OCI-M1 (cell line): ENCODE data around the gene ADISSP.

Experiments
- DNase-seq: peaks from one replicate; lab custom pipeline; 2025; lab: John Stamatoyannopoulos, UW

ADISSP gene

DNA sequence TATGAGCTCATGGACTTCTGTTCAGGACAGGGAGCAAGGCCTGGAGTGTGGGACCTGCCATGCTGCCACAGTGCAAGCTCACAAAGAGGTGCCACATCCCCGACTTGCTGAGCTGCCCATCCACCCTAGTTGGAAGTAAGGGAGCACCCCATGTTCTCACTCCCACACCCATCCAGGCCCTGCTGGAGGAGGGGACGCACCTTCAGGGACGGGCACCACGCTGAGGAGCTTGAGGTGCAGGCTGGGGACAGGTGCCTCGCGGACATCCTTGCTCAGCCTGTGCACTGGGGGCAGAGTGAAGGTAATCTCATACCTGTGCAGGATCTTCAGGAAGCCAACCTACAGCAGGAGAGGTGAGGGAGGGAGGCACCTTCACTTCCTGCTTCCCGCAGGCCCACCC, 12.3 kb downstream of the ADISSP start:
- no peak for DNase-seq

DNA sequence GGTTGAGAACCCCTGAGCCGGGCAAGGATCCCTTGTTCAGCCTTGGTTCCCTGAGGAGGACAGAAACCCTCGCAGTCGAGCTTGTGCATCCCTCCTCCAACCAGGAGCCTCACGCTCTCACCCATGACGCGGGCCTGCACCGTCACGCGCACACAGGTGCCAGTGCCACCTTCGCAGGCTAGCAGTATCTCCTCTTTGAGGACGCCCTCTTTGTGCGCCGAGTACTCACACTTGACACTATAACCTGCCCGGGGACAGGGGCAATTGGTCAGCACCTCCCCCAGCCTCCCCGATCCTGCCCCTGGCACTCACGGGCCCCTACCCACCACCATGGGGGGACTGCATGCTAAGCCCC, 13.3 kb downstream of the ADISSP start:
- DNase-seq = no peak

DNA sequence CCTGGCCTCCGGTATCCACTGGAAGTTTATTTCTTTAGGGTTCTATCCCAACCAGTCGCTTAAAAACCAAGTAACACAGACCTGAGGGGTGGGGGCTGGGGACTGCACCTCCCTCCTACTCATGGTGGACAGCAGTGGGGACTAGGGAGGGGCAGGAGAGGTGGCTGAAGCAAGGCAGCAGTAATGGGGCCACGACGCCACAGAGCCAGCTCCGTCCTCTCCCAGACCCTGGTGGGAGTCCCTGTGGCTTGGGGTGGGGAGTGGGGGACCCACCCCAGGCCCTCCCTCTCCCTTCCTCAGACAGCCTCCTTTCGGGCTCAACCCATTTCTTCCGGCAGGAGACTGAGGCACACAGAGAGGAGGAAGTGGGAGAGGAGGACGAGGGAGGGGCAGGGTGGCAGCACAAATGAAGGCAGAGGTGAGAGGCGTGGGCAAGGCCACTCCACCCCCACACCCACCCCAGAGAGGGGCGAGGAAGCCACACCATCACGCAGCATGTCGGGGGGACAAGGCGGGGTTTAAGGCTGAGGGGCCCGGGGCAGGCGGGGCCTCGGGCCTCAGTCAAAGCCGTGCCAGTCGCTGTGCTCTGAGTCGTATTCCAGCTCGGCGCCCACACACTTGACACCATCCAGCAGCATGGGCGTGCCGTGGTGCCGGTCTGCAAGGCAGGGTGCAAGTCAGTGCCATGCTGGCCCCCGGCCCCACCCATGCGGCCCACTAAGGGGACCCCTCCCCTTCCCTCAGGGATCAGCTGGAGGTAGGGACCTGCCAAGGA, 13.9 kb downstream of the ADISSP start:
- DNase-seq = no peak

DNA sequence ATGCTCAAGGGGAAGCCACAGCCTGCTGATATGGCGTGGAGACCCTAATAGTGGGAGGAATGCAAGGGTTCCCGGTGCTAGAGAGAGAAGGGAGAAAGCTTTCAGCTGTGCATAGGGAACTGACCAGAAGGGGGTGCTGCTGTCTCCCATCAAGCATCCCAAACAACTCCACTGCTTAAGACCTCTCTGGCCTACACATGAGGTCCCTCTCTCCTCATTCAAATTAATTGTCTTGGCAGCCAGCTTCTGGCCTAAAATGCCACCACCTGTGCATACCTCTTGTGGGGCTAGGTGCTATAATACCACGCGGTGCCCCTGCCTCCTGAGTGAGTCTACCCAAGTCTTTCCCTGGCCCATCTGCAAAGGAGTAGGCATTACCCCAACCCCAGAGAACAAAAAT, 14.5 kb downstream of the ADISSP start:
- peak; percentile 77 for DNase-seq

DNA sequence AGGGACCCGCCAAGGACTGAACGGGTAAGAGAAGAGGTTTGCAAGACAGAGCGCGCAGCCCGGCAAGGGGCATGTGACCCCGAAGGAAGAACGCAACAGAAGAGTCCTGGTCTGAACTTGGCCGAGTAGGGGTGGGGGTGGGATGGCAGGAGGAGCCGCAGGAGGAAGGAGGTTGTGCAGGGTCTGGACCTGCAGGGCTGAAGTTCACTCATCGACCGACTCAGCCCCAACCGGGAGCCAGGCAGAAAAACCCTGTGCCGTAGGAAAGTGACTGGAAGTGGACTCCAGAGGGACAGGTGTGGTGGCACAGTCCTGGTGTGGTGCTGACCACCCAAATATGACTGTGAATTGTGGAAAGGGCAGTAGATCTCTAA, 15.2 kb downstream of the ADISSP start:
- DNase-seq = no peak

DNA sequence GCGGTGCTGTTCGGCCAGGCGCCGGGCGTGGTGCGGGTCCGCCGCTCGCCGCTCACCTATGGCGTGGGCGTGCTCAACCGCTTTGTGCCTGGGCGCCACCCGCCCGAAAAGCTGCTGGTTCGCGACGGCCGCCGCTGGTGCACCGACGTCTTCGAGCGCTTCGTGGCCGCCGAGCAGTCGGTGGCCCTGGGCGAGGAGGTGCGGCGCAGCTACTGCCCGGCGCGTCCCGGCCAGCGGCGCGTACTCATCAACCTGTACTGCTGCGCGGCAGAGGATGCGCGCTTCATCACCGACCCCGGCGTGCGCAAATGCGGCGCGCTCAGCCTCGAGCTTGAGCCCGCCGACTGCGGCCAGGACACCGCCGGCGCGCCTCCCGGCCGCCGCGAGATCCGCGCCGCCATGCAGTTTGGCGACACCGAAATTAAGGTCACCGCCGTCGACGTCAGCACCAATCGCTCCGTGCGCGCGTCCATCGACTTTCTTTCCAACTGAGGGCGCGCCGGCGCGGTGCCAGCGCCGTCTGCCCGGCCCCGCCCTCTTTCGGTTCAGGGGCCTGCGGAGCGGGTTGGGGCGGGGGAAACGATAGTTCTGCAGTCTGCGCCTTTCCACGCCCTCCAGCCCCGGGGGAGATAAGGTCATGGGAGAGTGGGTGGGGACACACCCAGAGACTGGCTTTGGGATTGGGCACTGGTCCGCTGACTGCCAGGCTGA, 15.7 kb downstream of the ADISSP start:
- peak; percentile 90 for DNase-seq

DNA sequence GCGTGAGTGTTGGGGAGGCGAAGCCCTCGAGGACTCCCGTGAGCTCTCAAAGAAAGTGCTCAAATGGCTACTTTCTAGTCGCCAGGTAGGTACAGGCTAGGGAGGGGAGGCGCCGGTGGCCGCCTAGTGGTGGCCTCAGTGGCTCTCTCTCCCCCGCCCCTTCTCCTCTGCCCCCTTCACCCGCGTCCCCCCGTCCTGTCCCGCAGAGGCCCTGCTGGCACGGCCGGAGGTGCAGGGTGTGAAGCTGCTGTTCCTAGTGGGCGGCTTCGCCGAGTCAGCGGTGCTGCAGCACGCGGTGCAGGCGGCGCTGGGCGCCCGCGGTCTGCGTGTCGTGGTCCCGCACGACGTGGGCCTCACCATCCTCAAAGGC, 16.3 kb downstream of the ADISSP start:
- DNase-seq = no peak

DNA sequence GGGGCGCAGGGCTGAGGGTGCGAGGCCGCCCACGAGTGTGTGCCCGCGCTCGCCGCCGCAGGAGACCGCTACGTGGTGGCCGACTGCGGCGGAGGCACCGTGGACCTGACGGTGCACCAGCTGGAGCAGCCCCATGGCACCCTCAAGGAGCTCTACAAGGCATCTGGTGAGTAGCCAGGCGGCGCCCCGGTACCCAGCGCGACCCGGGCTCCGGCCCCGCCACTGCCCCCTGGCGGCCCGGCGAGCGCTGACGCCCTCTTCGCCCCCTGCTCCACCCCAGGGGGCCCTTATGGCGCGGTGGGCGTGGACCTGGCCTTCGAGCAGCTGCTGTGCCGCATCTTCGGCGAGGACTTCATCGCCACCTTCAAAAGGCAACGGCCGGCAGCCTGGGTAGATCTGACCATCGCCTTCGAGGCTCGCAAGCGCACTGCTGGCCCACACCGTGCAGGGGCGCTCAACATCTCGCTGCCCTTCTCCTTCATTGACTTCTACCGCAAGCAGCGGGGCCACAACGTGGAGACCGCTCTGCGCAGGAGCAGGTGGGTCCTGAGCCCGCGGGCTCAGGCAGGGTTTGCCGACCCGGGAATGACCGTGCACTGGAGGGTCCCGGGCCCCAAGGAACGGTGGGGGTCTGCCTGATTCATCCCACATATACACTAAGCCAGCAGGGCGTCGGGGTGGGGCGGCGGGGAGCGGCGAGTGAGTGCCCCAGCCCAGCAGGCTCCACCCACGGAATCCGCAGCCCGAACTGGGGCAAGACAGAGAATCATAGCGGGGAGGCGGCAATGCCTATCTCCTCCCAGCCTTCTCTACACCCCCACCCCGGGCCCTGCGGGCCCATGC, 17.6 kb downstream of the ADISSP start:
- no peak for DNase-seq

DNA sequence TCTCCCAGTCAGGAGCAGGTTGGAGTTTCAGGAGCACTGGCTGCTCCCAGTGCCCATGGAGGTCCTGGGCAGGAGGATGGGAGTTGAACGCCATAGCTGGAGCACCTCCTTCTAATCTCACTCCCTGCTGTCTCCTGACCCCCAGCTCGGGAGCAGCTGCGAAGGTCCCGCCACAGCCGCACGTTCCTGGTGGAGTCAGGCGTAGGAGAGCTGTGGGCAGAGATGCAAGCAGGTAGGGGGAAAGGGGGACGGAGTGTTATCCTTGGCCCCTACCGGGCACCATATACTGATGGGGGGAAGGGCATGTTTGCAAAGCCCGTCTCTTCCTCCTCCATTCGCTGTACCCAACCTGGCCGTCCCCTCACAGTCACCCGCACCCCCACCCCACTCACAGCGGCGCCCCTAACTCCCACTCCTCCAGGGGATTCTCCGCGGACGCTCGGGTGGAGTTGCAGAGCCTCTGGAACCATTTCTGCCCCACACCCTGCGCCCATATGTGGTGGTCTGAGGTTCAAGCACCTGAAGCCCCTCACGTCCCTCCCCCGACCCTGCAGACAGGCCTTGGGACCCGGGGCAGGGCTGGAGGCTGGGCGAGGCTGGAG, 18.4 kb downstream of the ADISSP start:
- DNase-seq = no peak

DNA sequence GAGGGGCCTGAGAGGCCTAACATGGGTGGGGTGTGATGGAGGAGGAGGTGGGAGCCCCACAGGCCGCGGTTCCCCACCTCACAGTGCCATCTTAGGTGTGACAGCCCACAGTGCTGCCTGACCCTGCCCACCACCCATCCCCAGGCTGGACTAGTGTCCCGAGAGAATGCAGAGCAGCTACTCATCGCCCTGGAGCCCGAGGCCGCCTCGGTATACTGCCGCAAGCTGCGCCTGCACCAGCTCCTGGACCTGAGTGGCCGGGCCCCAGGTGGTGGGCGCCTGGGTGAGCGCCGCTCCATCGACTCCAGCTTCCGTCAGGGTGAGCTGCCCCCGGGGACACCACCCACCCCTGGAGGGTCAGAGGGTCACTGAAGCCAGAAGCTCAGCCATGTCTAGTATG, 19.5 kb downstream of the ADISSP start:
- DNase-seq = no peak

DNA sequence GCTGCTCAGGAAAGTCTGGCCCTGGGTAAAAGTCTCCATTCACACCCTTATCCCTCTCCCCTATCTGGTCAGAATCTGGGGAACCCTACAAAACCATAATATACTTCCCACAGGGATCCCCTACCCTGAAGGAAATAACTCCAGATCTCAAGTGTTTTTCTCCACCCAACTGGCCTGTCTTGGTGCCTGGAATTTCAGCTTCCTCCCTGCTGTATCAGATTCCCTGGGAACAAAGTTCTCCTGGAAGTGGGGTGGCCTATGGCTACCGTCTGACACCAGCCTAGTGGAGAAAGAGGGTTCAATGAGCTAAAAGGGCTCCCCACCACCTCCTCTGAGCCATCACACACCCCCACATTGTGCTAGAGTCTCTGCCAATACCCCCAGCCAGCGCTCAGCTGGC, 20.1 kb downstream of the ADISSP start:
- no peak for DNase-seq

DNA sequence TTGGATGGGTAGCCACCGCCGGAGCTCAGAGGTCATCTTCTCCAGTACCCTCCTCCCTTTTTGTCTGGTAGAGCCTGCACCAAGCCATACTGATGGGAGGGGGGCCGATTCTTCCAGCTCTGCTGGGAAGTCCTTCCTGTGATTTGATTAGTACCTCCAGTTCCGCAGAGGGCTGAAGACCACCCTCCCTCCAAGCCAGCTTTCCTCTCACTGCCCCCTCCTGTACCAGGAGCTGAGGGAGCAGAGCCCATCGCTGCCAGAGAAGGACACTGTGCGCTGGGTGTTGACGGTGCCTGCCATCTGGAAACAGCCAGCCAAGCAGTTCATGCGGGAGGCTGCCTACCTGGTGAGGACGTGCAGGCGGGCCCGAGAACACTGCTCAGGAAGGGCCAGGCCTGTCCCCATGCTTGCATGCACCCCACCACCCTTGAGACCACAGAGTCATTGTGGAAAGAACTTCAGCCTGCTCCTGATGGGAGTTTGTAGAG, 21.8 kb downstream of the ADISSP start:
- no peak for DNase-seq

DNA sequence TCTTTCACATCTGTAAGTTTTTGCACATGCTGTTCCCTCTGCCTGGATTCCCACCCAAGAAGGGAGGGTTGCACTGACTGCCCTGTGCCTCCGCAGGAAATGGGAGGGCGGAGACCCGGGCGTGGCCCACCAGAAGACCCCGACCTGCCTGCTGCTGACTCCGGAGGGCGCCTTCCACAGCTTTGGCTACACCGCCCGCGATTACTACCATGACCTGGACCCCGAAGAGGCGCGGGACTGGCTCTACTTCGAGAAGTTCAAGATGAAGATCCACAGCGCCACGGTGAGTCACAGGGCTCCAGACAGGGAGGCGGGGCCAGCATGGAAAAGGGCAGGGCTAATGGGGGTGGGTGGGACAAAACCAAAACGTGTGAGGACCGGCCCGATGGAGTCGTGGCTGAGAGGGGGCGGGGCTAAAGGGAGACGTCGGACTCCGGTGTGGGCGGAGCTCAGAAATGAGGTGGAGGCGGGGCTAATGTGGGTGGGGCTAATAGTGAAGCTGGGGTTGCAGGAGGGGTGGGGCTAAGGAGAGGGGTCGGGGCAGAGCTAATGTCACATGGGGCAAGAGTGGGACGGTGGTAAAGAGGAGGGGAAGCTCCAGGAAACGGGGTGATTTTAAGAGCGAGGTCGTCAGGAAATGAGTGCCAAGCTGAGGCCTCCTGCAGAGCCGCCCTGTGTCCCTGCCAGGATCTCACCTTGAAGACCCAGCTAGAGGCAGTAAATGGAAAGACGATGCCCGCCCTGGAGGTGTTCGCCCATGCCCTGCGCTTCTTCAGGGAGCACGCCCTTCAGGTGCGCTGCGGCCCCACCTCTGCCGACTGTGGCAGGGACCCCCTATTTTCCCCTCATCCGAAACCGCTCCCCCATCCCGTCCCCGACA, 22.5 kb downstream of the ADISSP start:
- peak; percentile 91 for DNase-seq

DNA sequence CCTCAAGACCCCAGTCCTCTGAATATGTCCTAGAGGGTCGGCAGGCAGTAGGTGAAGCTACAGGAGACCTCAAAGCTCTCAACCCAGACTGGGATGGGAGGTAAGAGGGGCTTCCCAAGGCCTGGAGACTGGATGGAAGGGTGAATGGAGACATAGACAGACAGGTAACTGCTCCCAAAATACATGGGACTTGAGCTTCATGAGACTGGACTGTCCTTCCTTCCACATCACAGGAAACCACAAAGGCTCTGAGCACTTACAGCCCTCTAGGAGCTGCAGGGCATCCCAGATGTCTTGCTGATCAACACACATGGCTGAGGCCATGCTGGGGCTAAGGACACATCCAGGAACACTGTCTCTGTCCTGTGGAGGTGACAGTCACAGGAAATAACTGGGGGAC, 23.5 kb downstream of the ADISSP start:
- no peak for DNase-seq

DNA sequence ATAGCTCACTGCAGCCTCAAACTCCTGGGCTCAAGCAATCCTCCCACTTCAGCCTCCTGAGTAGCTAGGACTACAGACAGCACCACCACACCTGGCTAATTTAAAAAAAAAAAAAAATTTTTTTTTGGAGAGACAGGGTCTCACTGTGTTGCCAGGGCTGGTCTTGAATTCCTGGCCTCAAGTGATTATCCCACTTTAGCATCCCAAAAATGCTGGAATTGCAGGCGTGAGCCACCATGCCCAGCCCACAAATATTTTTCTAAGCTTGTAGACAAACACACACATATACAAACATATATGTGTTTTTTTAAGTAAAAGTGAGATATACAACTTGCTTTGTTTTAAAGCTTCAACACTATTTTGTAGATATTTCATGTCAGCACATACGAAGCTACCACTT, 24.3 kb downstream of the ADISSP start:
- DNase-seq = no peak

DNA sequence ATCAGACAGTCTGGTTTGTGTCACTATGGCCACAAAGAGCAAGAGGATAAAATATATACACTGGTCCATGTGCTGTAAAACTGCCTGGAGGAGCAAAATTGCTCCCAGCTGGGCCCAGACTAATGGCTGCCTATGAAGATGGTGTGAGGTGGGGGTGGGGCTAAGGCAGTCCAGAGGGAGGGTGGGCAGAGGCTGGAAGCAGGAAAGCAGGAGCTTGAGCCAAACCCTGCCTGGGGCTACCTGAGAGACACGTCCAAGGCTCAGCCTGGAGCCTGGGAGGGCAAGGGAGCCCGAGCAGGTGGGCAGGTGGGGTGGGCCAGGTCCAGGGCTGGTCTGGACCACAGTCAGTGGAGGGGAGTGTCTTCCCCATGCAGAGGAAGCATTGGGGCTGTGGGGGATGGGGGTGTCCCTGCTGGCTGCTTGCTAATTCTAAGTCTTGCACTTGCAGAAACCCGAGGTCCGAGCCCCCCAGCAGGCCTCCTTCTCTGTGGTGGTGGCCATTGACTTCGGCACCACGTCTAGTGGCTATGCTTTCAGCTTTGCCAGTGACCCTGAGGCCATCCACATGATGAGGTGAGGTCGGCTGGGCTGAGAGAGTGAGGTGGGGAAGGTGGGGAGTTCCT, 25.6 kb downstream of the ADISSP start:
- no peak for DNase-seq

DNA sequence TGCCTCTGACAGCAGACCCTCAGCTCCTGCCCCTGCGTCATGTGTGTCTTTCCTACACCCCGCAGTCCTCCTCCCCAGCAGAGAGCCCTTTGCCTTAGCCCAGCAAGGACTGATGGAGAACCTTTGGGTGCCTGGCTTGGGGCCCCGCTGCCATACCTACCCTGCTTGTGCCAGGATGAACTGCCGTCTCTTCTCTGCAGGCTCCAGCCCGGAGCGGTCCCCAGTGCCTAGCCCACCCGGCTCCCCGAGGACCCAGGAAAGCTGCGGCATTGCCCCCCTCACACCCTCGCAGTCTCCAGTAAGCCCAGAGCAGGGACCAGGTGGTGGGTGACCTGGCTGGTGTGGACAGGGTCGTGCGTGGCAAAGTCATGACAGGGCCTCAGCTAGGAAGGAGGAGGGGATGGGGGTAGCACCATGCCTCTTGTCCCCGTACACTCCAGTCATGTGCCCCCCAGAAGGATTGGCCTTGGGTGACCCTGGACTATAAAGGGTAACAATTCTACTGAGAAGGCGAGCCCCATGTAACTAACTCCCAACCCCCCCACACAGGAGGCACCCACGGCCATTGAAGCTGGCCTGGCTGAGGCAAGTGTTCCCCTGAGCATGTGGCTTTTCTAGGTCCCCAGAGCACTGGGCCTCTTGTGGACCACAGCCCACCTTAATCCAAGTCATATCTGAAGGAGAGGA, 26.8 kb downstream of the ADISSP start:
- no peak for DNase-seq

DNA sequence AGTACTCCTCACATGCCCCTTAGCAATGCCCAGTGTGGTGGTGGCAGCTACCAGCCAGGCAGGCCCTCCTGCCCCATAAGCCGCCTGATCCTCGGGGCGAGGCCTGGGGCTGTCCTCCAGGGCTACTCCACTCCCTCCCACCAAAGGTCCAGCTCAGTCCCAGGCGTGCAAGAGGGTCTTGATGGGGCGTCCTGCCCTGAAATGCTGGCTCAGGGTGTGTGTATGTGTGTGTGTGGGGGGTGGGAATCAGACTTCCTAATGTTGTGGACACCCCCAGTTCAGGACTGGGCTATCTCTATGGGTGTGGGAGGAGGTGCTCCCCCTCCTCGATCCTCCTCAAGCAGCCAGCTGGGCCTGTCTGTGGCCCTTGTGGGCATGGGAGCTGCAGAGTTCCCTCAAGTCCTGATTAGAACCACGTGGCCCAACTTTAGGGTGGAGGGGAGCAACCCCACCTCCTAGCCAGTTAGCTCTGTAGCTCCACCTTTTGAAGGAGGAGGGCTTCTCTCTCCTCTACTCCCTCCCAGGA, 27.6 kb downstream of the ADISSP start:
- peak; percentile 36 for DNase-seq

DNA sequence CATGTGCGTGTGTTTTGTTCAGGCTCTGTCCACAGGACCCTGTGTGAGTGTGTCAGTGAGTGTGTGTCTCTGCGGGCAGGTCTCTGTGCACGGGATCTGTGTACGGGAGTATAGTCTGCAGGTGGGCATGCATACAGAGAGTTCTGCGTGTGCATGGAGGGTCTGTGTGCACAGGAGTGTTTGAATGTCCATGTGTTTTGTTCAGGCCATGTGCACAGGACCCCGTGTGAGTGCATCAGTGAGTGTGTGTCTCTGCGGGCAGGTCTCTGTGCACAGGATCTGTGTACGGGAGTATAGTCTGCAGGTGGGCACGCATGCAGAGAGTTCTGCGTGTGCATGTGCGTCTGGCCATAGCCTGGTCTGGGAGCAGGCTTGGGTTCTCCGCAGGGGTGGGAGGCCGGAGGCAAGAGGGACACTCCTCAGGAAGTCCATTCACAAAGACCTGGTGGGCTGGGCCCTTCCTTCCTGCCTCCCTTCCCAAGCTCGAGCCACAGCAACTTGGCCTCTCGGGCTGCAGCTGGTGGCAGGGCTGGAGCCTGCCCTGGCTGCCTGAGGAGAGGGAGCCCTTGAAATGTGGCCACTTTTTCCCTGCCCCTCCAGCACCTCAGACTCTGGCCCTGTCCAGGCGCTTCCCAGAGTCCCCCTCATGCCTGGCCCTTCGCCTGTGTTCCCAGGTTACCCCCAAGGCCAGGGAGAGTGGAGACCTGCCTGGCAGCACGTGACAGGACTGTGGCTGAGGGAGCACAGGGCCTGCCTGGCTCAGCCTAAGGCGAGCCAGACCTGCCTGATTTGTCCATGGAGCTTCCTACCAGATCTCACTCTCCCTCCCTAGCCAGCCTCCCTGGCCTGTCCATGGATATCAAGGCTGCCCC, 28.3 kb downstream of the ADISSP start:
- DNase-seq = no peak
